GM23338 (cell line): Measurements from ENCODE around the gene PSMA8. TPM values are rescaled to one million over a fixed set of nuclear protein-coding genes. Genes with fewer than 3 reads are reported as not detected.
A peak's percentile ranks its signal among the peaks of the same experiment; 100 is the strongest.

Source experiments
- ATAC-seq: fragments of 200-7000 bp; cut with Tn5 transposase; 3 replicates; pipeline ENCODE4 v1.9.1; 2020
- DNase-seq: peaks from one replicate; pipeline ENCODE4 v3.0.0-alpha.2; 2015; ENCODE audit warnings: low spot score
- H2AFZ ChIP-seq: fragments of 200-600 bp; sonication (generic); 2 replicates; pipeline ENCODE4 v1.8.0; 2016; ENCODE audit warnings: antibody characterized with exemption, mild to moderate bottlenecking, moderate library complexity
- H3F3A ChIP-seq: fragments of 200-600 bp; sonication (generic); replicated peaks from 2 replicates; pipeline ENCODE4 v1.8.0; 2017; ENCODE audit warnings: antibody characterized with exemption, mixed run types, low read depth
- H3K27ac ChIP-seq: fragments of 200-600 bp; sonication (generic); 2 replicates; pipeline ENCODE4 v1.6.1; 2016; ENCODE audit warnings: low read depth
- H3K27me3 ChIP-seq: fragments of 200-600 bp; sonication (generic); 2 replicates; pipeline ENCODE4 v1.8.0; 2016; ENCODE audit warnings: mild to moderate bottlenecking, mixed run types, moderate library complexity; ENCODE audit not compliant: insufficient read depth
- H3K36me3 ChIP-seq: fragments of 200-600 bp; sonication (generic); 2 replicates; pipeline ENCODE4 v1.8.0; 2016; ENCODE audit warnings: mild to moderate bottlenecking; ENCODE audit not compliant: insufficient read depth
- H3K4me1 ChIP-seq: fragments of 200-600 bp; sonication (generic); 2 replicates; pipeline ENCODE4 v1.8.0; 2016; ENCODE audit warnings: mild to moderate bottlenecking, moderate library complexity; ENCODE audit not compliant: insufficient read depth
- H3K4me2 ChIP-seq: fragments of 200-600 bp; sonication (generic); 2 replicates; pipeline ENCODE4 v1.7.1; 2017; ENCODE audit warnings: mixed run types
- H3K4me3 ChIP-seq: fragments of 200-600 bp; sonication (generic); 2 replicates; pipeline ENCODE4 v1.6.1; 2016; ENCODE audit warnings: mixed run types
- H3K79me2 ChIP-seq: fragments of 200-600 bp; sonication (generic); replicated peaks from 2 replicates; pipeline ENCODE4 v1.8.0; 2017; ENCODE audit warnings: mild to moderate bottlenecking; ENCODE audit not compliant: insufficient read depth
- H3K9me2 ChIP-seq: fragments of 200-600 bp; sonication (generic); 2 replicates; pipeline ENCODE4 v1.8.0; 2017; ENCODE audit not compliant: insufficient read depth
- H4K20me1 ChIP-seq: fragments of 200-600 bp; sonication (generic); replicated peaks from 2 replicates; pipeline ENCODE4 v1.8.0; 2017; ENCODE audit warnings: mild to moderate bottlenecking; ENCODE audit not compliant: insufficient read depth
- H3K27ac Mint-ChIP-seq: 2 replicates; pipeline ENCODE4 v1.8.0; 2020; ENCODE audit warnings: inconsistent platforms, mild to moderate bottlenecking, moderate library complexity, mixed read lengths
- H3K27me3 Mint-ChIP-seq: 3 replicates; pipeline ENCODE4 v1.8.0; 2022; ENCODE audit warnings: low read depth, mild to moderate bottlenecking, moderate library complexity, mixed read lengths, inconsistent platforms; ENCODE audit not compliant: insufficient read depth, poor library complexity
- H3K36me3 Mint-ChIP-seq: 3 replicates; pipeline ENCODE4 v1.8.0; 2021; ENCODE audit warnings: low read depth, mild to moderate bottlenecking, inconsistent platforms, moderate library complexity, mixed read lengths
- H3K4me1 Mint-ChIP-seq: 3 replicates; pipeline ENCODE4 v1.8.0; 2020; ENCODE audit warnings: mild to moderate bottlenecking, inconsistent platforms, mixed read lengths
- H3K4me3 Mint-ChIP-seq: 3 replicates; pipeline ENCODE4 v1.8.0; 2021; ENCODE audit warnings: moderate library complexity, mild to moderate bottlenecking, inconsistent platforms, mixed read lengths
- H3K9me3 Mint-ChIP-seq: 3 replicates; pipeline ENCODE4 v1.8.0; 2020; ENCODE audit warnings: moderate library complexity, mild to moderate bottlenecking, inconsistent platforms, mixed read lengths
- EZH2 ChIP-seq: fragments of 200-600 bp; sonication (generic); IDR thresholded peaks from one replicate; pipeline ENCODE4 v1.8.0; 2017; ENCODE audit warnings: antibody characterized with exemption, mild to moderate bottlenecking, low read depth; ENCODE audit not compliant: unreplicated experiment
- JUNB ChIP-seq: IDR thresholded peaks from one replicate; pipeline ENCODE4 v1.6.1; 2016; ENCODE audit warnings: antibody characterized with exemption; ENCODE audit not compliant: unreplicated experiment
- POLR2AphosphoS5 ChIP-seq: IDR thresholded peaks from 2 replicates; pipeline ENCODE4 v1.6.1; 2016; ENCODE audit warnings: antibody characterized with exemption, low read depth
- ZNF331 ChIP-seq: fragments of 250-450 bp; sonication (Bioruptor Pico); IDR thresholded peaks from 2 replicates; pipeline ENCODE4 v1.5.0; 2020; ENCODE audit warnings: low read depth, mild to moderate bottlenecking, moderate library complexity
- polyA plus RNA-seq: library from polyadenylated mRNA; unstranded; fragments of >200 nt; fragmentation: Nextera tagmentation; extraction: Ambion mirVana; gene quantifications from 2 replicates; pipeline ENCODE4 v1.2.1, GENCODE V29; 2016
- total RNA-seq: library from RNA; depleted of rRNA; stranded (reverse); fragments of >200 nt; shearing (Covaris generic); gene quantifications from 2 replicates; pipeline ENCODE4 v1.2.3, GENCODE V29; 2014
- TF ChIP-seq, protein P1 (sequence below), 2 experiments: fragments of 200-600 bp in 1 of 2; sonication (generic) in 1 of 2; conservative IDR thresholded peaks; 2 replicates each; pipeline versions ENCODE4 v1.5.1 to v1.6.1; 2016 to 2017; ENCODE audit warnings: antibody characterized with exemption in 2 of 2, low read depth in 2 of 2, mild to moderate bottlenecking in 2 of 2, moderate library complexity in 1 of 2
- TF ChIP-seq, protein P2 (sequence below): fragments of 250-450 bp; sonication (Bioruptor Pico); IDR thresholded peaks from 2 replicates; pipeline ENCODE4 v1.5.0; 2020; ENCODE audit warnings: mild to moderate bottlenecking, moderate library complexity
- TF ChIP-seq, protein P3 (sequence below): IDR thresholded peaks from 2 replicates; pipeline ENCODE4 v1.6.1; 2016; ENCODE audit warnings: antibody characterized with exemption
- TF ChIP-seq, protein P4 (sequence below): IDR thresholded peaks from one replicate; pipeline ENCODE4 v1.6.1; 2018; ENCODE audit warnings: antibody characterized with exemption; ENCODE audit not compliant: unreplicated experiment

The PSMA8 gene
- total and polyA plus RNA-seq, 2 experiments from 2014 or later, result not detected

DNA sequence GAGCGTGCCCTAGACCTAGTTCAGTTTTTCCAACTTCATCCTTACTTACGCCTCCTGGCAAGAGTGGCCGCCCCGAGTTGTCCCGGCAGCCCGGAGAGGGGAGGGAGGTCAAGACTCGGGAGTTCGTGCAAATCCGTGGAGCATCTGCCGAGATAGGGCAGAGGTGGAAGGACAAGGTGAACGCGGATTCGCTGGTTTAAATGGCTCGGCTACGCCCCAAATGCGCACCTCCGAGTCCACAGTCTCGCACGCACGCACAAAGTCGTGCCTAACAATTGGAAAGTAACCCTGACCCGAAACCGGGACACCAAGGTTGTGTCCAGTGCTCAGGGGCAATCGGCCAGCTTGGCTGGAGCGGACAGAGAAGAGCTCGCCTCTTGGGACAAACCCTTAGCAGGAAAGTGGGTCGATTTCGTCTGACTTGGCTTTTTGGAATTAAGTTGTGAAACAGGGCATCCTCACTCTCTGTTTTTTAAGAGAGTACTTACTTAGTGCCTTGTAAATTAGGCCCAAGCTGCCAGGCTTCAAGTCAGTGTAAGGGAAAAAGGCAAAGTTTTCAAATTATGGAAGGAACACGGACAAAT, 42.5 kb upstream of the PSMA8 start:
- peak overlapping the region; percentile 81 for H3K4me2 ChIP-seq
- H2AFZ ChIP-seq, result peak overlapping the region; percentile 97
- DNase-seq, result peak; percentile 54
- H3K9me2 ChIP-seq, result no peaks in the 10 kb centered on the region
- peak overlapping the region; percentile 89 for H3K4me3 ChIP-seq
- Mint-ChIP-seq H3K36me3 (peaks cover 7% of the 10 kb centered on the region; the same call in 2 of the 3 replicates), H3K4me1 (peaks cover 13% of the 10 kb centered on the region), H3K27ac (peak overlapping the region; percentile 85), H3K4me3 (peak overlapping the region; percentile 91), H3K27me3 (peaks cover 2% of the 10 kb centered on the region), H3K9me3 (no peaks in the 10 kb centered on the region)
- peak overlapping the region; percentile 92 for H3K27ac ChIP-seq
- H4K20me1 ChIP-seq, result peaks cover 16% of the 10 kb centered on the region
- no peaks in the 10 kb centered on the region for H3K27me3 ChIP-seq
- peaks cover 36% of the 10 kb centered on the region for H3K79me2 ChIP-seq
- peaks cover 9% of the 10 kb centered on the region; the same call in 1 of the 2 replicates for H3K36me3 ChIP-seq
- H3F3A ChIP-seq, result 0 out of 2 replicates have a peak, but pooled peaks cover 4% of the 10 kb centered on the region
- 0 out of 2 replicates have a peak, but pooled peaks have one; percentile 3 for TF ChIP-seq POLR2AphosphoS5
- TF ChIP-seq JUNB, result no peak
- H3K4me1 ChIP-seq, result peaks cover 9% of the 10 kb centered on the region
- peak; percentile 17 for ATAC-seq

DNA sequence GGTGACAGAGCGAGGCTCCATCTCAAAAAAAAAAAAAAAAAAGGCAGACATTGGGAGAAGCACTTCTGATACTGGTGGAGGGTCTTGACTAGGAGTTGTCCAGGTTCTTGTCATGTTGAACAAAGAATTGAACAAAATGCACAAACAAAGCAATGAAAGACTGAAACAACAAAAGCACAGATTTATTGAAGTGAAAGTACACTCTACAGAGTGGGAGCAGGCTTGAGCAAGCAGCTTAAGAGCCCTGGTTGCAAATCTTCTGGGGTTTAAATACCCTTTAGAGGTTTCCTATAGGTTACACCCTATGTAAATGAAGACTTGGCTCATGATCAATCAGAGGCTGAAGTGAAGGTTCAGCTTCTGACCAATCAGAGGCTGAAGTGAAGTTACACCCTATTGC, 36.8 kb upstream of the PSMA8 start:
- Histone ChIP-seq H3K4me2 (no peak overlapping the region), H4K20me1 (no peaks in the 10 kb centered on the region), H3K79me2 (no peaks in the 10 kb centered on the region), H3K27me3 (no peaks in the 10 kb centered on the region), H3K4me3 (no peak overlapping the region), H3K4me1 (no peaks in the 10 kb centered on the region), H2AFZ (no peak overlapping the region), H3K9me2 (peaks cover 4% of the 10 kb centered on the region), H3K27ac (no peak overlapping the region), H3F3A (no peaks in the 10 kb centered on the region), H3K36me3 (no peaks in the 10 kb centered on the region)
- Mint-ChIP-seq H3K36me3 (no peaks in the 10 kb centered on the region), H3K27ac (no peak overlapping the region), H3K4me1 (no peaks in the 10 kb centered on the region), H3K27me3 (peaks cover under 1% of the 10 kb centered on the region), H3K4me3 (no peak overlapping the region), H3K9me3 (peaks cover 3% of the 10 kb centered on the region; the same call in 2 of the 3 replicates)
- DNase-seq (no peak), ATAC-seq (no peak)
- TF ChIP-seq JUNB, result no peak
- TF ChIP-seq, protein P1, sequence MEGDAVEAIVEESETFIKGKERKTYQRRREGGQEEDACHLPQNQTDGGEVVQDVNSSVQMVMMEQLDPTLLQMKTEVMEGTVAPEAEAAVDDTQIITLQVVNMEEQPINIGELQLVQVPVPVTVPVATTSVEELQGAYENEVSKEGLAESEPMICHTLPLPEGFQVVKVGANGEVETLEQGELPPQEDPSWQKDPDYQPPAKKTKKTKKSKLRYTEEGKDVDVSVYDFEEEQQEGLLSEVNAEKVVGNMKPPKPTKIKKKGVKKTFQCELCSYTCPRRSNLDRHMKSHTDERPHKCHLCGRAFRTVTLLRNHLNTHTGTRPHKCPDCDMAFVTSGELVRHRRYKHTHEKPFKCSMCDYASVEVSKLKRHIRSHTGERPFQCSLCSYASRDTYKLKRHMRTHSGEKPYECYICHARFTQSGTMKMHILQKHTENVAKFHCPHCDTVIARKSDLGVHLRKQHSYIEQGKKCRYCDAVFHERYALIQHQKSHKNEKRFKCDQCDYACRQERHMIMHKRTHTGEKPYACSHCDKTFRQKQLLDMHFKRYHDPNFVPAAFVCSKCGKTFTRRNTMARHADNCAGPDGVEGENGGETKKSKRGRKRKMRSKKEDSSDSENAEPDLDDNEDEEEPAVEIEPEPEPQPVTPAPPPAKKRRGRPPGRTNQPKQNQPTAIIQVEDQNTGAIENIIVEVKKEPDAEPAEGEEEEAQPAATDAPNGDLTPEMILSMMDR (conservative IDR thresholded peaks at IDR 0.05; ENCODE audit: low read depth in 2 of 2), result no peak
- TF ChIP-seq, protein P2, sequence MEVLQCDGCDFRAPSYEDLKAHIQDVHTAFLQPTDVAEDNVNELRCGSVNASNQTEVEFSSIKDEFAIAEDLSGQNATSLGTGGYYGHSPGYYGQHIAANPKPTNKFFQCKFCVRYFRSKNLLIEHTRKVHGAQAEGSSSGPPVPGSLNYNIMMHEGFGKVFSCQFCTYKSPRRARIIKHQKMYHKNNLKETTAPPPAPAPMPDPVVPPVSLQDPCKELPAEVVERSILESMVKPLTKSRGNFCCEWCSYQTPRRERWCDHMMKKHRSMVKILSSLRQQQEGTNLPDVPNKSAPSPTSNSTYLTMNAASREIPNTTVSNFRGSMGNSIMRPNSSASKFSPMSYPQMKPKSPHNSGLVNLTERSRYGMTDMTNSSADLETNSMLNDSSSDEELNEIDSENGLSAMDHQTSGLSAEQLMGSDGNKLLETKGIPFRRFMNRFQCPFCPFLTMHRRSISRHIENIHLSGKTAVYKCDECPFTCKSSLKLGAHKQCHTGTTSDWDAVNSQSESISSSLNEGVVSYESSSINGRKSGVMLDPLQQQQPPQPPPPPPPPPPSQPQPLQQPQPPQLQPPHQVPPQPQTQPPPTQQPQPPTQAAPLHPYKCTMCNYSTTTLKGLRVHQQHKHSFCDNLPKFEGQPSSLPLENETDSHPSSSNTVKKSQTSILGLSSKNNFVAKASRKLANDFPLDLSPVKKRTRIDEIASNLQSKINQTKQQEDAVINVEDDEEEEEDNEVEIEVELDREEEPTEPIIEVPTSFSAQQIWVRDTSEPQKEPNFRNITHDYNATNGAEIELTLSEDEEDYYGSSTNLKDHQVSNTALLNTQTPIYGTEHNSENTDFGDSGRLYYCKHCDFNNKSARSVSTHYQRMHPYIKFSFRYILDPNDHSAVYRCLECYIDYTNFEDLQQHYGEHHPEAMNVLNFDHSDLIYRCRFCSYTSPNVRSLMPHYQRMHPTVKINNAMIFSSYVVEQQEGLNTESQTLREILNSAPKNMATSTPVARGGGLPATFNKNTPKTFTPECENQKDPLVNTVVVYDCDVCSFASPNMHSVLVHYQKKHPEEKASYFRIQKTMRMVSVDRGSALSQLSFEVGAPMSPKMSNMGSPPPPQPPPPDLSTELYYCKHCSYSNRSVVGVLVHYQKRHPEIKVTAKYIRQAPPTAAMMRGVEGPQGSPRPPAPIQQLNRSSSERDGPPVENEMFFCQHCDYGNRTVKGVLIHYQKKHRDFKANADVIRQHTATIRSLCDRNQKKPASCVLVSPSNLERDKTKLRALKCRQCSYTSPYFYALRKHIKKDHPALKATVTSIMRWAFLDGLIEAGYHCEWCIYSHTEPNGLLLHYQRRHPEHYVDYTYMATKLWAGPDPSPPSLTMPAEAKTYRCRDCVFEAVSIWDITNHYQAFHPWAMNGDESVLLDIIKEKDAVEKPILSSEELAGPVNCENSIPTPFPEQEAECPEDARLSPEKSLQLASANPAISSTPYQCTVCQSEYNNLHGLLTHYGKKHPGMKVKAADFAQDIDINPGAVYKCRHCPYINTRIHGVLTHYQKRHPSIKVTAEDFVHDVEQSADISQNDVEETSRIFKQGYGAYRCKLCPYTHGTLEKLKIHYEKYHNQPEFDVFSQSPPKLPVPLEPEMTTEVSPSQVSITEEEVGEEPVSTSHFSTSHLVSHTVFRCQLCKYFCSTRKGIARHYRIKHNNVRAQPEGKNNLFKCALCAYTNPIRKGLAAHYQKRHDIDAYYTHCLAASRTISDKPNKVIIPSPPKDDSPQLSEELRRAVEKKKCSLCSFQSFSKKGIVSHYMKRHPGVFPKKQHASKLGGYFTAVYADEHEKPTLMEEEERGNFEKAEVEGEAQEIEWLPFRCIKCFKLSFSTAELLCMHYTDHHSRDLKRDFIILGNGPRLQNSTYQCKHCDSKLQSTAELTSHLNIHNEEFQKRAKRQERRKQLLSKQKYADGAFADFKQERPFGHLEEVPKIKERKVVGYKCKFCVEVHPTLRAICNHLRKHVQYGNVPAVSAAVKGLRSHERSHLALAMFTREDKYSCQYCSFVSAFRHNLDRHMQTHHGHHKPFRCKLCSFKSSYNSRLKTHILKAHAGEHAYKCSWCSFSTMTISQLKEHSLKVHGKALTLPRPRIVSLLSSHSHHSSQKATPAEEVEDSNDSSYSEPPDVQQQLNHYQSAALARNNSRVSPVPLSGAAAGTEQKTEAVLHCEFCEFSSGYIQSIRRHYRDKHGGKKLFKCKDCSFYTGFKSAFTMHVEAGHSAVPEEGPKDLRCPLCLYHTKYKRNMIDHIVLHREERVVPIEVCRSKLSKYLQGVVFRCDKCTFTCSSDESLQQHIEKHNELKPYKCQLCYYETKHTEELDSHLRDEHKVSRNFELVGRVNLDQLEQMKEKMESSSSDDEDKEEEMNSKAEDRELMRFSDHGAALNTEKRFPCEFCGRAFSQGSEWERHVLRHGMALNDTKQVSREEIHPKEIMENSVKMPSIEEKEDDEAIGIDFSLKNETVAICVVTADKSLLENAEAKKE (CRISPR knock-in tag), result no peak
- no peak for TF ChIP-seq POLR2AphosphoS5
- TF ChIP-seq ZNF331 (CRISPR knock-in tag), result no peak
- no peak for TF ChIP-seq EZH2
- TF ChIP-seq, protein P3, sequence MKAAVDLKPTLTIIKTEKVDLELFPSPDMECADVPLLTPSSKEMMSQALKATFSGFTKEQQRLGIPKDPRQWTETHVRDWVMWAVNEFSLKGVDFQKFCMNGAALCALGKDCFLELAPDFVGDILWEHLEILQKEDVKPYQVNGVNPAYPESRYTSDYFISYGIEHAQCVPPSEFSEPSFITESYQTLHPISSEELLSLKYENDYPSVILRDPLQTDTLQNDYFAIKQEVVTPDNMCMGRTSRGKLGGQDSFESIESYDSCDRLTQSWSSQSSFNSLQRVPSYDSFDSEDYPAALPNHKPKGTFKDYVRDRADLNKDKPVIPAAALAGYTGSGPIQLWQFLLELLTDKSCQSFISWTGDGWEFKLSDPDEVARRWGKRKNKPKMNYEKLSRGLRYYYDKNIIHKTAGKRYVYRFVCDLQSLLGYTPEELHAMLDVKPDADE, result no peak
- TF ChIP-seq, protein P4, sequence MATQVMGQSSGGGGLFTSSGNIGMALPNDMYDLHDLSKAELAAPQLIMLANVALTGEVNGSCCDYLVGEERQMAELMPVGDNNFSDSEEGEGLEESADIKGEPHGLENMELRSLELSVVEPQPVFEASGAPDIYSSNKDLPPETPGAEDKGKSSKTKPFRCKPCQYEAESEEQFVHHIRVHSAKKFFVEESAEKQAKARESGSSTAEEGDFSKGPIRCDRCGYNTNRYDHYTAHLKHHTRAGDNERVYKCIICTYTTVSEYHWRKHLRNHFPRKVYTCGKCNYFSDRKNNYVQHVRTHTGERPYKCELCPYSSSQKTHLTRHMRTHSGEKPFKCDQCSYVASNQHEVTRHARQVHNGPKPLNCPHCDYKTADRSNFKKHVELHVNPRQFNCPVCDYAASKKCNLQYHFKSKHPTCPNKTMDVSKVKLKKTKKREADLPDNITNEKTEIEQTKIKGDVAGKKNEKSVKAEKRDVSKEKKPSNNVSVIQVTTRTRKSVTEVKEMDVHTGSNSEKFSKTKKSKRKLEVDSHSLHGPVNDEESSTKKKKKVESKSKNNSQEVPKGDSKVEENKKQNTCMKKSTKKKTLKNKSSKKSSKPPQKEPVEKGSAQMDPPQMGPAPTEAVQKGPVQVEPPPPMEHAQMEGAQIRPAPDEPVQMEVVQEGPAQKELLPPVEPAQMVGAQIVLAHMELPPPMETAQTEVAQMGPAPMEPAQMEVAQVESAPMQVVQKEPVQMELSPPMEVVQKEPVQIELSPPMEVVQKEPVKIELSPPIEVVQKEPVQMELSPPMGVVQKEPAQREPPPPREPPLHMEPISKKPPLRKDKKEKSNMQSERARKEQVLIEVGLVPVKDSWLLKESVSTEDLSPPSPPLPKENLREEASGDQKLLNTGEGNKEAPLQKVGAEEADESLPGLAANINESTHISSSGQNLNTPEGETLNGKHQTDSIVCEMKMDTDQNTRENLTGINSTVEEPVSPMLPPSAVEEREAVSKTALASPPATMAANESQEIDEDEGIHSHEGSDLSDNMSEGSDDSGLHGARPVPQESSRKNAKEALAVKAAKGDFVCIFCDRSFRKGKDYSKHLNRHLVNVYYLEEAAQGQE, result no peak
